Parathyroid adenoma (tissue), 2 donors: ENCODE measurements around the gene RASSF8.

Experiments
- H2AFZ ChIP-seq: fragments of 300-600 bp; sonication (generic); one replicate; pipeline ENCODE4 v1.7.0; 2017; ENCODE audit warnings: antibody characterized with exemption, mild to moderate bottlenecking
- H3K27ac ChIP-seq: fragments of 300-600 bp; sonication (generic); one replicate; pipeline ENCODE4 v1.7.0; 2017
- H3K27me3 ChIP-seq: fragments of 300-600 bp; sonication (generic); one replicate; pipeline ENCODE4 v1.7.0; 2017; ENCODE audit warnings: low read length; ENCODE audit not compliant: control insufficient read depth, insufficient read depth
- H3K36me3 ChIP-seq: fragments of 300-600 bp; sonication (generic); one replicate; pipeline ENCODE4 v1.7.0; 2017; ENCODE audit warnings: low read length; ENCODE audit not compliant: control insufficient read depth, insufficient read depth
- H3K4me1 ChIP-seq: fragments of 300-600 bp; sonication (generic); one replicate; pipeline ENCODE4 v1.7.0; 2017; ENCODE audit warnings: control low read depth
- H3K4me2 ChIP-seq: fragments of 300-600 bp; sonication (generic); one replicate; pipeline ENCODE4 v1.7.0; 2017; ENCODE audit warnings: low read length
- H3K4me3 ChIP-seq: fragments of 300-600 bp; sonication (generic); one replicate; pipeline ENCODE4 v1.7.0; 2017; ENCODE audit warnings: low read depth, low read length
- H3K79me2 ChIP-seq: fragments of 300-600 bp; sonication (generic); one replicate; pipeline ENCODE4 v1.7.0; 2017; ENCODE audit warnings: control low read depth
- H3K9ac ChIP-seq: fragments of 300-600 bp; sonication (generic); one replicate; pipeline ENCODE4 v1.7.0; 2017; ENCODE audit warnings: mild to moderate bottlenecking
- H3K9me3 ChIP-seq: fragments of 300-600 bp; sonication (generic); one replicate; pipeline ENCODE4 v1.7.0; 2017; ENCODE audit warnings: low read length; ENCODE audit not compliant: control insufficient read depth
- CTCF ChIP-seq: fragments of 300-600 bp; sonication (generic); IDR thresholded peaks from one replicate; pipeline ENCODE4 v1.7.0; 2017; ENCODE audit warnings: antibody characterized with exemption, mild to moderate bottlenecking
- donor health status: primary hyperparathyroidism.

The RASSF8 gene

GRCh38 chr12:26122681-26123481, 164.4 kb downstream of the RASSF8 start:
- no peaks in the 10 kb centered on the region for H3K79me2 ChIP-seq
- no peak overlapping the region for H3K27ac ChIP-seq
- peaks cover 4% of the 10 kb centered on the region for H3K4me1 ChIP-seq
- H3K9ac ChIP-seq = no peak overlapping the region
- peak overlapping the region; percentile 51 for H2AFZ ChIP-seq
- H3K36me3 ChIP-seq = no peaks in the 10 kb centered on the region
- peak overlapping the region; percentile 71 for H3K4me2 ChIP-seq
- no peak for TF ChIP-seq CTCF
- no peaks in the 10 kb centered on the region for H3K27me3 ChIP-seq
- H3K9me3 ChIP-seq = no peaks in the 10 kb centered on the region
- peak overlapping the region; percentile 39 for H3K4me3 ChIP-seq

GRCh38 chr12:26123482-26123980, 165.0 kb downstream of the RASSF8 start:
- Histone ChIP-seq H3K4me3 (peak overlapping the region; percentile 39), H3K27me3 (no peaks in the 10 kb centered on the region), H3K36me3 (no peaks in the 10 kb centered on the region), H3K9me3 (no peaks in the 10 kb centered on the region), H3K79me2 (no peaks in the 10 kb centered on the region), H3K27ac (no peak overlapping the region), H3K4me1 (peaks cover 4% of the 10 kb centered on the region), H3K4me2 (peak overlapping the region; percentile 71), H3K9ac (no peak overlapping the region), H2AFZ (no peak overlapping the region)
- no peak for TF ChIP-seq CTCF

GRCh38 chr12:26124446-26125399, 166.2 kb downstream of the RASSF8 start, which contains the start of gene BHLHE41:
BHLHE41 (minus strand) TSS chr12:26125037; CDS start chr12:26124779, 258 bp downstream.
- Histone ChIP-seq H3K9ac (no peak within 1 kb of the TSS), H3K4me1 (peaks cover 4% of the 10 kb centered on the region), H3K27me3 (no peaks in the 10 kb centered on the region)

More at GRCh38 chr12:26124446-26125399, 166.2 kb downstream of the RASSF8 start, which contains the start of gene BHLHE41:
- no peak for TF ChIP-seq CTCF
- H2AFZ ChIP-seq = peak within 1 kb of the TSS; percentile 78
- no peaks in the 10 kb centered on the region for H3K79me2 ChIP-seq
- peak within 1 kb of the TSS; percentile 97 for H3K4me2 ChIP-seq
- no peak within 1 kb of the TSS for H3K27ac ChIP-seq
- peak within 1 kb of the TSS; percentile 73 for H3K4me3 ChIP-seq
- no peaks in the 10 kb centered on the region for H3K36me3 ChIP-seq
- no peaks in the 10 kb centered on the region for H3K9me3 ChIP-seq
